GM18861 (cell line): ENCODE data around the gene GLIS1.

Source experiments
- ATAC-seq: cut with Tn5 transposase; IDR thresholded peaks from one replicate; pipeline ENCODE4 v1.9.1; 2021; ENCODE audit not compliant: unreplicated experiment

Gene GLIS1

GRCh38 chr1:53695116-53695515 is 43.8 kb downstream of the GLIS1 start:
- ATAC-seq: no peak

- ATAC-seq: no peak
These were observed 44.3 kb downstream of the GLIS1 start for GRCh38 chr1:53694718-53695091.

- ATAC-seq: no peak
These were observed 44.9 kb downstream of the GLIS1 start for GRCh38 chr1:53693773-53694717.

GRCh38 chr1:53693339-53693738 is 45.6 kb downstream of the GLIS1 start:
- ATAC-seq: no peak

- no peak for ATAC-seq
These were observed 47.6 kb downstream of the GLIS1 start for GRCh38 chr1:53691326-53691725.

- no peak for ATAC-seq
These were observed 48.6 kb downstream of the GLIS1 start for GRCh38 chr1:53690411-53690810.

GRCh38 chr1:53689736-53690326 is 49.1 kb downstream of the GLIS1 start:
- no peak for ATAC-seq

- no peak for ATAC-seq
These were observed 49.7 kb downstream of the GLIS1 start for GRCh38 chr1:53689223-53689622.

- no peak for ATAC-seq
These were observed 50.4 kb downstream of the GLIS1 start for GRCh38 chr1:53688381-53689102.

GRCh38 chr1:53687901-53688300 is 51.1 kb downstream of the GLIS1 start:
- ATAC-seq: no peak

- no peak for ATAC-seq
These were observed 51.5 kb downstream of the GLIS1 start for GRCh38 chr1:53687426-53687825.

- no peak for ATAC-seq
These were observed 52.0 kb downstream of the GLIS1 start for GRCh38 chr1:53686965-53687267.

- no peak for ATAC-seq
These were observed 52.6 kb downstream of the GLIS1 start for GRCh38 chr1:53686091-53686964.

- ATAC-seq: no peak
These were observed 53.5 kb downstream of the GLIS1 start for GRCh38 chr1:53685272-53686051.

GRCh38 chr1:53684741-53685140 is 54.2 kb downstream of the GLIS1 start:
- no peak for ATAC-seq

- ATAC-seq: no peak
These were observed 54.8 kb downstream of the GLIS1 start for GRCh38 chr1:53683986-53684740.

GRCh38 chr1:53682881-53683280 is 56.1 kb downstream of the GLIS1 start:
- ATAC-seq: no peak

- no peak for ATAC-seq
These were observed 56.8 kb downstream of the GLIS1 start for GRCh38 chr1:53681977-53682685.
